ENCODE data around the gene SHISA6. TPM values are rescaled to one million over a fixed set of nuclear protein-coding genes. Genes with fewer than 3 reads are reported as not detected.

The SHISA6 gene
- total RNA-seq, 2 experiments from 2014 or later, result not detected

- BruUV-seq (replicated peaks), result no TSS peak
- no peaks in the 10 kb centered on the region for H4K20me1 ChIP-seq (ENCODE audit: insufficient read depth, low read length)
- CTCF ChIA-PET (ENCODE audit: unreplicated experiment), result no interaction called here
- no peak overlapping the region for H3K4me2 ChIP-seq (ENCODE audit: low read length)
- TF ChIP-seq, protein P1, sequence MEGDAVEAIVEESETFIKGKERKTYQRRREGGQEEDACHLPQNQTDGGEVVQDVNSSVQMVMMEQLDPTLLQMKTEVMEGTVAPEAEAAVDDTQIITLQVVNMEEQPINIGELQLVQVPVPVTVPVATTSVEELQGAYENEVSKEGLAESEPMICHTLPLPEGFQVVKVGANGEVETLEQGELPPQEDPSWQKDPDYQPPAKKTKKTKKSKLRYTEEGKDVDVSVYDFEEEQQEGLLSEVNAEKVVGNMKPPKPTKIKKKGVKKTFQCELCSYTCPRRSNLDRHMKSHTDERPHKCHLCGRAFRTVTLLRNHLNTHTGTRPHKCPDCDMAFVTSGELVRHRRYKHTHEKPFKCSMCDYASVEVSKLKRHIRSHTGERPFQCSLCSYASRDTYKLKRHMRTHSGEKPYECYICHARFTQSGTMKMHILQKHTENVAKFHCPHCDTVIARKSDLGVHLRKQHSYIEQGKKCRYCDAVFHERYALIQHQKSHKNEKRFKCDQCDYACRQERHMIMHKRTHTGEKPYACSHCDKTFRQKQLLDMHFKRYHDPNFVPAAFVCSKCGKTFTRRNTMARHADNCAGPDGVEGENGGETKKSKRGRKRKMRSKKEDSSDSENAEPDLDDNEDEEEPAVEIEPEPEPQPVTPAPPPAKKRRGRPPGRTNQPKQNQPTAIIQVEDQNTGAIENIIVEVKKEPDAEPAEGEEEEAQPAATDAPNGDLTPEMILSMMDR (conservative IDR thresholded peaks at IDR 0.05; ENCODE audit: low read length), result no peak
- no peak for TF ChIP-seq EZH2phosphoT487 (IDR thresholded peaks at IDR 0.05; ENCODE audit: borderline replicate concordance, low read depth, low read length)
- H2AFZ ChIP-seq (ENCODE audit: low read length), result no peak overlapping the region
- H3K27ac ChIP-seq (ENCODE audit: low read depth, low read length, poor library complexity, severe bottlenecking), result no peak overlapping the region
- H3K4me1 ChIP-seq (ENCODE audit: insufficient read depth, low read length, poor library complexity, severe bottlenecking), result no peaks in the 10 kb centered on the region
- POLR2A ChIA-PET, result no interaction called here
- DNase-seq (ENCODE audit: low spot score), result no peak
- no peaks in the 10 kb centered on the region for H3K36me3 ChIP-seq (ENCODE audit: insufficient read depth, low read length)
- H3K79me2 ChIP-seq (ENCODE audit: insufficient read depth, low read depth, low read length), result no peaks in the 10 kb centered on the region
- intact Hi-C loops (cut with micrococcal nuclease; ENCODE audit: unreplicated experiment), result no loop called here
- H3K9me2 ChIP-seq (ENCODE audit: insufficient read depth, low read length), result no peaks in the 10 kb centered on the region
- H3K4me3 ChIP-seq (ENCODE audit: low read depth, low read length, poor library complexity, severe bottlenecking), result no peak overlapping the region
- no peaks in the 10 kb centered on the region for H3K9me3 ChIP-seq (ENCODE audit: low read length)
Observed at GRCh38 chr17:11351479-11351878, 110.5 kb downstream of the SHISA6 start.

DNA sequence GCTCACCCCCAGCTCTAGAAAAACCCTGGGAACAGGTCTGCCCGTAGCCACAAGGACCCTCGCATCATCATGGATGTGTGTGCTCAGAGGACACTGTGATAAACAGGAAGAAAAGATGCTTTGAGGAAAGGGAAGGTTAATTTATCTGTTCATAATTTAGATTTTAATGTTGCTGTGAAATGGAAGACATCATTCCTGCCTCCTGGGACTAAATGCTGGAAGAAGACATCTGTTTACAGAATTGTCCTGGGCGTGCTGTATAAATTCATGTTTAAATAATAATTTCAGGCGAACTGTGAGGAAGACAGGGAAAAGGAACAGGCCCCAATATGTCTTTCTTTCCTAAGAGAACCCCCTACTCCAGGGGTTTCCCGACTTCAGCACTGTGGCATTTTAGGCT lies 112.6 kb downstream of the SHISA6 start:
- no TSS peak for BruUV-seq (replicated peaks)
- CTCF ChIA-PET (ENCODE audit: unreplicated experiment), result no interaction called here

DNA sequence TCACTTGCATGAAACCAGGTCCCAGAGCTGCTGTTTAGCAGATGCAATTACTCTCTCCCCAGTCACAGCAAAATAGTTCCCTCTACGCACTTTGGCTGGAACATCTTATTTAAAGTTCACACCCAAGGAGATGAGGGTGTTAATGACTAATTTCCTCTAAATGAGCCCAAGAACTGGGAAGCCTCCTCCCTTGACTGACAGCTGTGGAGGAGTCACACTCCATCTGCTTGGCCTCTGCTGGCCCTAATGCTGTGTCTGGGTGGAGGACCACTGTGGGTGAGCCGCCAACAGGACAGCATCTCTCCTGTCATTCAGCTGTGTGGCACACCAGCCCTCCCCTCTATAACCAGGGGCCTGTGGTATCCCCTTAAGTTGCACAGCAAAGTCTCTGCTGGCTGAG lies 115.4 kb downstream of the SHISA6 start:
- TF ChIP-seq, protein P1 (conservative IDR thresholded peaks at IDR 0.05; ENCODE audit: low read length), result no peak
- TF ChIP-seq EZH2phosphoT487 (IDR thresholded peaks at IDR 0.05; ENCODE audit: borderline replicate concordance, low read depth, low read length), result no peak
- CTCF ChIA-PET (ENCODE audit: unreplicated experiment), result no interaction called here
- no peaks in the 10 kb centered on the region for H3K79me2 ChIP-seq (ENCODE audit: insufficient read depth, low read depth, low read length)

More for the DNA sequence above, 112.6 kb downstream of the SHISA6 start:
- Histone ChIP-seq H3K4me3 (ENCODE audit: low read depth, low read length, poor library complexity, severe bottlenecking) (no peak overlapping the region), H3K36me3 (ENCODE audit: insufficient read depth, low read length) (no peaks in the 10 kb centered on the region), H3K9me3 (ENCODE audit: low read length) (no peaks in the 10 kb centered on the region), H3K4me1 (ENCODE audit: insufficient read depth, low read length, poor library complexity, severe bottlenecking) (no peaks in the 10 kb centered on the region), H2AFZ (ENCODE audit: low read length) (no peak overlapping the region), H4K20me1 (ENCODE audit: insufficient read depth, low read length) (no peaks in the 10 kb centered on the region), H3K9me2 (ENCODE audit: insufficient read depth, low read length) (no peaks in the 10 kb centered on the region), H3K27ac (ENCODE audit: low read depth, low read length, poor library complexity, severe bottlenecking) (no peak overlapping the region), H3K4me2 (ENCODE audit: low read length) (no peak overlapping the region), H3K79me2 (ENCODE audit: insufficient read depth, low read depth, low read length) (no peaks in the 10 kb centered on the region)
- POLR2A ChIA-PET, result no interaction called here
- no peak for DNase-seq (ENCODE audit: low spot score)
- intact Hi-C loops (cut with micrococcal nuclease; ENCODE audit: unreplicated experiment), result no loop called here
- no peak for TF ChIP-seq EZH2phosphoT487 (IDR thresholded peaks at IDR 0.05; ENCODE audit: borderline replicate concordance, low read depth, low read length)
- TF ChIP-seq, protein P1 (conservative IDR thresholded peaks at IDR 0.05; ENCODE audit: low read length), result no peak

More for the DNA sequence above, 115.4 kb downstream of the SHISA6 start:
- Histone ChIP-seq H3K27ac (ENCODE audit: low read depth, low read length, poor library complexity, severe bottlenecking) (no peak overlapping the region), H3K4me2 (ENCODE audit: low read length) (no peak overlapping the region), H4K20me1 (ENCODE audit: insufficient read depth, low read length) (no peaks in the 10 kb centered on the region), H3K36me3 (ENCODE audit: insufficient read depth, low read length) (no peaks in the 10 kb centered on the region), H3K4me3 (ENCODE audit: low read depth, low read length, poor library complexity, severe bottlenecking) (no peak overlapping the region), H3K4me1 (ENCODE audit: insufficient read depth, low read length, poor library complexity, severe bottlenecking) (no peaks in the 10 kb centered on the region), H3K9me3 (ENCODE audit: low read length) (no peaks in the 10 kb centered on the region), H3K9me2 (ENCODE audit: insufficient read depth, low read length) (no peaks in the 10 kb centered on the region), H2AFZ (ENCODE audit: low read length) (no peak overlapping the region)
- no TSS peak for BruUV-seq (replicated peaks)
- POLR2A ChIA-PET, result no interaction called here
- intact Hi-C loops (cut with micrococcal nuclease; ENCODE audit: unreplicated experiment), result no loop called here
- no peak for DNase-seq (ENCODE audit: low spot score)
